HEK293 (cell line): ENCODE results near the gene SEPTIN2.

ENCODE experiments used
- GLI4 ChIP-seq: fragments of 450-650 bp; formaldehyde crosslinking; IDR thresholded peaks from 2 replicates; pipeline ENCODE4 v1.5.1; 2016; ENCODE audit warnings: missing biosample characterization, missing genetic modification characterization
- GLIS1 ChIP-seq: fragments of 450-650 bp; formaldehyde crosslinking; IDR thresholded peaks from 2 replicates; pipeline ENCODE4 v1.5.1; 2016; ENCODE audit warnings: missing biosample characterization, missing genetic modification characterization
- HOXA7 ChIP-seq: sonication (generic); formaldehyde crosslinking; IDR thresholded peaks from 2 replicates; pipeline ENCODE4 v1.8.1; 2022; ENCODE audit warnings: missing genetic modification reagents, borderline replicate concordance
- OSR2 ChIP-seq: fragments of 450-650 bp; formaldehyde crosslinking; IDR thresholded peaks from 2 replicates; pipeline ENCODE4 v1.5.1; 2016; ENCODE audit warnings: missing biosample characterization, missing genetic modification characterization
- PRDM10 ChIP-seq: fragments of 450-650 bp; formaldehyde crosslinking; IDR thresholded peaks from 2 replicates; pipeline ENCODE4 v1.5.1; 2016; ENCODE audit warnings: missing biosample characterization, missing genetic modification characterization
- SP2 ChIP-seq: fragments of 450-650 bp; formaldehyde crosslinking; IDR thresholded peaks from 2 replicates; pipeline ENCODE4 v1.5.1; 2016; ENCODE audit warnings: missing biosample characterization, missing genetic modification characterization
- SP7 ChIP-seq: fragments of 450-650 bp; formaldehyde crosslinking; IDR thresholded peaks from 2 replicates; pipeline ENCODE4 v1.5.1; 2016; ENCODE audit warnings: missing biosample characterization, missing genetic modification characterization
- TCF7L2 ChIP-seq: IDR thresholded peaks from 2 replicates; pipeline ENCODE4 v1.6.1; 2011; ENCODE audit warnings: low read depth, mild to moderate bottlenecking, inconsistent platforms, low read length, moderate library complexity, borderline replicate concordance
- ZBTB48 ChIP-seq: fragments of 450-650 bp; formaldehyde crosslinking; IDR thresholded peaks from 2 replicates; pipeline ENCODE4 v1.5.1; 2016; ENCODE audit warnings: missing biosample characterization, missing genetic modification characterization
- ZFP41 ChIP-seq: fragments of 450-650 bp; formaldehyde crosslinking; IDR thresholded peaks from 2 replicates; pipeline ENCODE4 v1.5.1; 2016; ENCODE audit warnings: missing biosample characterization, missing genetic modification characterization, borderline replicate concordance
- ZNF112 ChIP-seq: fragments of 450-650 bp; formaldehyde crosslinking; IDR thresholded peaks from 2 replicates; pipeline ENCODE4 v1.5.0; 2017; ENCODE audit warnings: missing biosample characterization, missing genetic modification characterization
- ZNF121 ChIP-seq: fragments of 450-650 bp; formaldehyde crosslinking; IDR thresholded peaks from 2 replicates; pipeline ENCODE4 v1.5.1; 2016; ENCODE audit warnings: missing biosample characterization, missing genetic modification characterization
- ZNF174 ChIP-seq: fragments of 450-650 bp; formaldehyde crosslinking; IDR thresholded peaks from 2 replicates; pipeline ENCODE4 v1.5.0; 2017; ENCODE audit warnings: missing biosample characterization, mild to moderate bottlenecking, missing genetic modification characterization
- ZNF248 ChIP-seq: fragments of 450-650 bp; formaldehyde crosslinking; IDR thresholded peaks from 2 replicates; pipeline ENCODE4 v1.5.1; 2017; ENCODE audit warnings: missing biosample characterization, missing genetic modification characterization
- ZNF292 ChIP-seq: fragments of 450-650 bp; formaldehyde crosslinking; IDR thresholded peaks from 2 replicates; pipeline ENCODE4 v1.5.1; 2016; ENCODE audit warnings: low read depth, missing biosample characterization, missing genetic modification characterization, borderline replicate concordance
- ZNF335 ChIP-seq: fragments of 450-650 bp; formaldehyde crosslinking; conservative IDR thresholded peaks from 2 replicates; pipeline ENCODE4 v1.5.1; 2016; ENCODE audit warnings: missing biosample characterization, missing genetic modification characterization
- ZNF623 ChIP-seq: fragments of 450-650 bp; formaldehyde crosslinking; IDR thresholded peaks from 2 replicates; pipeline ENCODE4 v1.5.1; 2016; ENCODE audit warnings: missing biosample characterization, missing genetic modification characterization
- ZNF704 ChIP-seq: fragments of 450-650 bp; formaldehyde crosslinking; IDR thresholded peaks from 2 replicates; pipeline ENCODE4 v1.5.1; 2016; ENCODE audit warnings: missing biosample characterization, missing genetic modification characterization
- ZNF843 ChIP-seq: fragments of 450-650 bp; formaldehyde crosslinking; IDR thresholded peaks from 2 replicates; pipeline ENCODE4 v1.5.1; 2016; ENCODE audit warnings: missing biosample characterization, missing genetic modification characterization
- TF ChIP-seq, protein P1 (sequence below): fragments of 450-650 bp; formaldehyde crosslinking; IDR thresholded peaks from 2 replicates; pipeline ENCODE4 v1.5.1; 2016; ENCODE audit warnings: missing biosample characterization, missing genetic modification characterization
- TF ChIP-seq, protein P2 (sequence below): fragments of 450-650 bp; formaldehyde crosslinking; IDR thresholded peaks from 2 replicates; pipeline ENCODE4 v1.5.1; 2017; ENCODE audit warnings: missing biosample characterization, mild to moderate bottlenecking, missing genetic modification characterization, moderate library complexity
- TF ChIP-seq, protein P3 (sequence below): fragments of 450-650 bp; formaldehyde crosslinking; IDR thresholded peaks from 2 replicates; pipeline ENCODE4 v1.5.1; 2016; ENCODE audit warnings: missing biosample characterization, missing genetic modification characterization
- TF ChIP-seq, protein P4 (sequence below): fragments of 450-650 bp; formaldehyde crosslinking; IDR thresholded peaks from 2 replicates; pipeline ENCODE4 v1.5.1; 2016; ENCODE audit warnings: missing biosample characterization, missing genetic modification characterization
- TF ChIP-seq, protein P5 (sequence below): fragments of 450-650 bp; IDR thresholded peaks from 2 replicates; pipeline ENCODE4 v1.5.1; 2018; ENCODE audit warnings: missing biosample characterization, mild to moderate bottlenecking, missing genetic modification characterization

Gene SEPTIN2

GRCh38 chr2:241315879-241316631, at the start of gene SEPTIN2 (continued):
- TF ChIP-seq, protein P1, sequence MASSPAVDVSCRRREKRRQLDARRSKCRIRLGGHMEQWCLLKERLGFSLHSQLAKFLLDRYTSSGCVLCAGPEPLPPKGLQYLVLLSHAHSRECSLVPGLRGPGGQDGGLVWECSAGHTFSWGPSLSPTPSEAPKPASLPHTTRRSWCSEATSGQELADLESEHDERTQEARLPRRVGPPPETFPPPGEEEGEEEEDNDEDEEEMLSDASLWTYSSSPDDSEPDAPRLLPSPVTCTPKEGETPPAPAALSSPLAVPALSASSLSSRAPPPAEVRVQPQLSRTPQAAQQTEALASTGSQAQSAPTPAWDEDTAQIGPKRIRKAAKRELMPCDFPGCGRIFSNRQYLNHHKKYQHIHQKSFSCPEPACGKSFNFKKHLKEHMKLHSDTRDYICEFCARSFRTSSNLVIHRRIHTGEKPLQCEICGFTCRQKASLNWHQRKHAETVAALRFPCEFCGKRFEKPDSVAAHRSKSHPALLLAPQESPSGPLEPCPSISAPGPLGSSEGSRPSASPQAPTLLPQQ (tag by site-specific recombination) = 0 out of 2 replicates have a peak, but pooled peaks have one; percentile 14
- TF ChIP-seq ZFP41 (tag by site-specific recombination) = no peak
- TF ChIP-seq PRDM10 (tag by site-specific recombination) = peak; percentile 75
- no peak for TF ChIP-seq OSR2 (tag by site-specific recombination)
- TF ChIP-seq ZNF121 (tag by site-specific recombination) = 0 out of 2 replicates have a peak, but pooled peaks have one; percentile 30
- TF ChIP-seq, protein P2, sequence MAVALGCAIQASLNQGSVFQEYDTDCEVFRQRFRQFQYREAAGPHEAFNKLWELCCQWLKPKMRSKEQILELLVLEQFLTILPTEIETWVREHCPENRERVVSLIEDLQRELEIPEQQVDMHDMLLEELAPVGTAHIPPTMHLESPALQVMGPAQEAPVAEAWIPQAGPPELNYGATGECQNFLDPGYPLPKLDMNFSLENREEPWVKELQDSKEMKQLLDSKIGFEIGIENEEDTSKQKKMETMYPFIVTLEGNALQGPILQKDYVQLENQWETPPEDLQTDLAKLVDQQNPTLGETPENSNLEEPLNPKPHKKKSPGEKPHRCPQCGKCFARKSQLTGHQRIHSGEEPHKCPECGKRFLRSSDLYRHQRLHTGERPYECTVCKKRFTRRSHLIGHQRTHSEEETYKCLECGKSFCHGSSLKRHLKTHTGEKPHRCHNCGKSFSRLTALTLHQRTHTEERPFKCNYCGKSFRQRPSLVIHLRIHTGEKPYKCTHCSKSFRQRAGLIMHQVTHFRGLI (tag by site-specific recombination) = no peak
- TF ChIP-seq GLI4 (tag by site-specific recombination) = no peak
- no peak for TF ChIP-seq ZNF112 (tag by site-specific recombination)
- peak; percentile 36 for TF ChIP-seq SP7 (tag by site-specific recombination)
- TF ChIP-seq, protein P3, sequence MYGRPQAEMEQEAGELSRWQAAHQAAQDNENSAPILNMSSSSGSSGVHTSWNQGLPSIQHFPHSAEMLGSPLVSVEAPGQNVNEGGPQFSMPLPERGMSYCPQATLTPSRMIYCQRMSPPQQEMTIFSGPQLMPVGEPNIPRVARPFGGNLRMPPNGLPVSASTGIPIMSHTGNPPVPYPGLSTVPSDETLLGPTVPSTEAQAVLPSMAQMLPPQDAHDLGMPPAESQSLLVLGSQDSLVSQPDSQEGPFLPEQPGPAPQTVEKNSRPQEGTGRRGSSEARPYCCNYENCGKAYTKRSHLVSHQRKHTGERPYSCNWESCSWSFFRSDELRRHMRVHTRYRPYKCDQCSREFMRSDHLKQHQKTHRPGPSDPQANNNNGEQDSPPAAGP (tag by site-specific recombination) = no peak
- no peak for TF ChIP-seq ZNF843
- no peak for TF ChIP-seq ZNF623
- TF ChIP-seq GLIS1 = peak; percentile 40; the same call in 1 of the 2 replicates
- no peak for TF ChIP-seq ZNF174
- TF ChIP-seq HOXA7 (CRISPR knock-in tag) = no peak
- 0 out of 2 replicates have a peak, but pooled peaks have one; percentile 22 for TF ChIP-seq ZBTB48 (tag by site-specific recombination)
- TF ChIP-seq TCF7L2 = no peak
- no peak for TF ChIP-seq ZNF248 (tag by site-specific recombination)
- no peak for TF ChIP-seq ZNF292 (tag by site-specific recombination)
- TF ChIP-seq, protein P4, sequence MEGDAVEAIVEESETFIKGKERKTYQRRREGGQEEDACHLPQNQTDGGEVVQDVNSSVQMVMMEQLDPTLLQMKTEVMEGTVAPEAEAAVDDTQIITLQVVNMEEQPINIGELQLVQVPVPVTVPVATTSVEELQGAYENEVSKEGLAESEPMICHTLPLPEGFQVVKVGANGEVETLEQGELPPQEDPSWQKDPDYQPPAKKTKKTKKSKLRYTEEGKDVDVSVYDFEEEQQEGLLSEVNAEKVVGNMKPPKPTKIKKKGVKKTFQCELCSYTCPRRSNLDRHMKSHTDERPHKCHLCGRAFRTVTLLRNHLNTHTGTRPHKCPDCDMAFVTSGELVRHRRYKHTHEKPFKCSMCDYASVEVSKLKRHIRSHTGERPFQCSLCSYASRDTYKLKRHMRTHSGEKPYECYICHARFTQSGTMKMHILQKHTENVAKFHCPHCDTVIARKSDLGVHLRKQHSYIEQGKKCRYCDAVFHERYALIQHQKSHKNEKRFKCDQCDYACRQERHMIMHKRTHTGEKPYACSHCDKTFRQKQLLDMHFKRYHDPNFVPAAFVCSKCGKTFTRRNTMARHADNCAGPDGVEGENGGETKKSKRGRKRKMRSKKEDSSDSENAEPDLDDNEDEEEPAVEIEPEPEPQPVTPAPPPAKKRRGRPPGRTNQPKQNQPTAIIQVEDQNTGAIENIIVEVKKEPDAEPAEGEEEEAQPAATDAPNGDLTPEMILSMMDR = peak; percentile 16; the same call in 1 of the 2 replicates
- TF ChIP-seq ZNF335 (tag by site-specific recombination) = peak; percentile 85
- TF ChIP-seq, protein P5, sequence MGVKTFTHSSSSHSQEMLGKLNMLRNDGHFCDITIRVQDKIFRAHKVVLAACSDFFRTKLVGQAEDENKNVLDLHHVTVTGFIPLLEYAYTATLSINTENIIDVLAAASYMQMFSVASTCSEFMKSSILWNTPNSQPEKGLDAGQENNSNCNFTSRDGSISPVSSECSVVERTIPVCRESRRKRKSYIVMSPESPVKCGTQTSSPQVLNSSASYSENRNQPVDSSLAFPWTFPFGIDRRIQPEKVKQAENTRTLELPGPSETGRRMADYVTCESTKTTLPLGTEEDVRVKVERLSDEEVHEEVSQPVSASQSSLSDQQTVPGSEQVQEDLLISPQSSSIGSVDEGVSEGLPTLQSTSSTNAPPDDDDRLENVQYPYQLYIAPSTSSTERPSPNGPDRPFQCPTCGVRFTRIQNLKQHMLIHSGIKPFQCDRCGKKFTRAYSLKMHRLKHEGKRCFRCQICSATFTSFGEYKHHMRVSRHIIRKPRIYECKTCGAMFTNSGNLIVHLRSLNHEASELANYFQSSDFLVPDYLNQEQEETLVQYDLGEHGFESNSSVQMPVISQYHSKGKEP (tag by site-specific recombination) = no peak
- no peak for TF ChIP-seq ZNF704 (tag by site-specific recombination)
- TF ChIP-seq SP2 = peak; percentile 26; the same call in 1 of the 2 replicates
